Ovary (tissue), 3 donors: ENCODE data around the gene IGFBP7.

Source experiments
- CTCF ChIP-seq, 3 donors: fragments of 450-650 bp in 2 of 3; fragments of 200-600 bp in 1 of 3; IDR thresholded peaks; one replicate each; pipeline versions ENCODE4 v1.5.1 to v1.8.0; 2016 to 2022; ENCODE audit warnings: antibody characterized with exemption in 3 of 3, mild to moderate bottlenecking in 1 of 3
- POLR2A ChIP-seq: fragments of 450-650 bp; IDR thresholded peaks from one replicate; pipeline ENCODE4 v1.6.1; 2017; ENCODE audit warnings: antibody characterized with exemption, mild to moderate bottlenecking, moderate library complexity
- donor health status: DM: no; HTN: no; CAD: no.

- TF ChIP-seq POLR2A, result no peak
- no peak for TF ChIP-seq CTCF (IDR thresholded peaks at IDR 0.05)
Measured at GRCh38 chr4:56986952-56987351, 123.2 kb downstream of the IGFBP7 start.
